Hepatocyte (in vitro differentiated cells): ENCODE data around the gene CRACR2A.

Source experiments
- CTCF ChIP-seq: fragments of 200-600 bp; sonication (generic); IDR thresholded peaks from 2 replicates; pipeline ENCODE4 v1.5.1; 2016; ENCODE audit warnings: antibody characterized with exemption, mild to moderate bottlenecking; ENCODE audit not compliant: poor library complexity
- EZH2 ChIP-seq: fragments of 200-600 bp; sonication (generic); IDR thresholded peaks from 2 replicates; pipeline ENCODE4 v1.6.1; 2016; ENCODE audit warnings: antibody characterized with exemption, mild to moderate bottlenecking, borderline replicate concordance
- EZH2phosphoT487 ChIP-seq: fragments of 200-600 bp; sonication (generic); IDR thresholded peaks from one replicate; pipeline ENCODE4 v1.6.1; 2018; ENCODE audit warnings: antibody characterized with exemption, mild to moderate bottlenecking, low read depth, moderate library complexity; ENCODE audit not compliant: unreplicated experiment, severe bottlenecking

- TF ChIP-seq CTCF, result no peak
- no peak for TF ChIP-seq EZH2
- TF ChIP-seq EZH2phosphoT487, result no peak
Observed at GRCh38 chr12:3732901-3733300, 20.0 kb downstream of the CRACR2A start.
